RWPE2 (cell line): ENCODE results near the gene WDR77.
A peak's percentile ranks its signal among the peaks of the same experiment; 100 is the strongest.

Experiments
- ATAC-seq: fragments of 200-7000 bp; cut with Tn5 transposase; 3 replicates; pipeline ENCODE4 v1.9.1; 2021; ENCODE audit warnings: low read depth
- DNase-seq: peaks from one replicate; pipeline ENCODE4 v3.0.0-alpha.2; 2020; ENCODE audit warnings: low spot score
- H3K27ac ChIP-seq: fragments of 450-650 bp; 2 replicates; pipeline ENCODE4 v1.5.1; 2017; ENCODE audit warnings: mild to moderate bottlenecking; ENCODE audit not compliant: poor library complexity, severe bottlenecking
- H3K27me3 ChIP-seq: fragments of 250-450 bp; sonication (Bioruptor Pico); 2 replicates; pipeline ENCODE4 v1.5.1; 2021; ENCODE audit warnings: mild to moderate bottlenecking, moderate library complexity; ENCODE audit not compliant: insufficient read depth, poor library complexity, severe bottlenecking
- H3K36me3 ChIP-seq: fragments of 250-450 bp; sonication (Bioruptor Pico); 2 replicates; pipeline ENCODE4 v1.5.1; 2020; ENCODE audit warnings: low read depth, mild to moderate bottlenecking, moderate library complexity
- H3K4me1 ChIP-seq: fragments of 250-450 bp; sonication (Bioruptor Pico); 2 replicates; pipeline ENCODE4 v1.5.1; 2021; ENCODE audit warnings: mild to moderate bottlenecking, moderate library complexity; ENCODE audit not compliant: insufficient read depth, poor library complexity, severe bottlenecking
- H3K4me3 ChIP-seq: fragments of 250-450 bp; sonication (Bioruptor Pico); 2 replicates; pipeline ENCODE4 v1.5.1; 2021; ENCODE audit warnings: mild to moderate bottlenecking, moderate library complexity; ENCODE audit not compliant: severe bottlenecking
- H3K9me3 ChIP-seq: fragments of 250-450 bp; sonication (Bioruptor Pico); 2 replicates; pipeline ENCODE4 v1.5.1; 2021; ENCODE audit warnings: mild to moderate bottlenecking, moderate library complexity; ENCODE audit not compliant: severe bottlenecking
- TF ChIP-seq, protein P1 (sequence below): fragments of 450-650 bp; IDR thresholded peaks from one replicate; pipeline ENCODE4 v1.5.1; 2017; ENCODE audit warnings: mild to moderate bottlenecking, moderate library complexity; ENCODE audit not compliant: poor library complexity, severe bottlenecking

The WDR77 gene

DNA sequence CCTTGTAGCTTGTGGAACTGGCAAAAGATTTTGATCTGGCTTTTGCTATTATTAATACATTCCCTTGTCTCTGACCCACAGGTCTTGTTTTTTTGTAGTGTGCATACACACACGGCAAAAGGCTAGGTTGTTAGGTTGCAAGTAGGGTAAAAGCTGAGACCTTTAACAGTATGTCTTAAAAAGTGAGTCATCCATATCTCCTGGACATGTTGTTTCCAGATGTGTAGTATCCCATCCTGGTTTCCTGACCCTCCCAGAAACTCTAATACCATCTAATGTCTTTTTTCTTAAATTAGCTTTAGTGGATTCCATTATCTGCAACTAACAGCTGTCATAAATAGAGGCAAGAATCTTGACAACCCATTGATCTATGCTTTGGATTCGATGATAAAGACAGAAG is 36.2 kb downstream of the WDR77 start:
- no peak for ATAC-seq
- Histone ChIP-seq H3K36me3 (no peaks in the 10 kb centered on the region), H3K9me3 (no peaks in the 10 kb centered on the region), H3K27me3 (no peaks in the 10 kb centered on the region), H3K4me3 (no peak overlapping the region), H3K4me1 (no peaks in the 10 kb centered on the region), H3K27ac (no peak overlapping the region)
- TF ChIP-seq, protein P1, sequence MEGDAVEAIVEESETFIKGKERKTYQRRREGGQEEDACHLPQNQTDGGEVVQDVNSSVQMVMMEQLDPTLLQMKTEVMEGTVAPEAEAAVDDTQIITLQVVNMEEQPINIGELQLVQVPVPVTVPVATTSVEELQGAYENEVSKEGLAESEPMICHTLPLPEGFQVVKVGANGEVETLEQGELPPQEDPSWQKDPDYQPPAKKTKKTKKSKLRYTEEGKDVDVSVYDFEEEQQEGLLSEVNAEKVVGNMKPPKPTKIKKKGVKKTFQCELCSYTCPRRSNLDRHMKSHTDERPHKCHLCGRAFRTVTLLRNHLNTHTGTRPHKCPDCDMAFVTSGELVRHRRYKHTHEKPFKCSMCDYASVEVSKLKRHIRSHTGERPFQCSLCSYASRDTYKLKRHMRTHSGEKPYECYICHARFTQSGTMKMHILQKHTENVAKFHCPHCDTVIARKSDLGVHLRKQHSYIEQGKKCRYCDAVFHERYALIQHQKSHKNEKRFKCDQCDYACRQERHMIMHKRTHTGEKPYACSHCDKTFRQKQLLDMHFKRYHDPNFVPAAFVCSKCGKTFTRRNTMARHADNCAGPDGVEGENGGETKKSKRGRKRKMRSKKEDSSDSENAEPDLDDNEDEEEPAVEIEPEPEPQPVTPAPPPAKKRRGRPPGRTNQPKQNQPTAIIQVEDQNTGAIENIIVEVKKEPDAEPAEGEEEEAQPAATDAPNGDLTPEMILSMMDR: no peak
- DNase-seq: no peak

DNA sequence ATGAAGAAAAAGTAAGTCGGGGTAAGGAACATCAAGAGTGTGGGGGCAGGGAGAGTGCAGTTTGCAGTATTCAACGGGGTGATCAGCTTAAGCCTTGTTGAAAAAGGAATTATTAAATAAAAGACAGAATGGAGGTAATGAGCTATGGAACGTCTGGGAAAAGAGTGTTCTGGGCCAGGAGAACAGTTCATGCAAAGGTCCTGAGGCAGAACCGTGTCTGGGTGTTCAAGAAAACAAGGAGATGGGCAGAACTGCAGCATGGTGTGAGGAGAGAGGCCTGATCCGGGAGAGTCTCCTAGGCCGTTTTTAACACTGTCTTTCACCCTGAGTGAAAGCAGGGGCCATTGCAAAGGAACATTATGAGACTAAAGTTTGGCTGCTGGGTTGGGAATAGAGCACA is 41.8 kb downstream of the WDR77 start:
- Histone ChIP-seq H3K27me3 (no peaks in the 10 kb centered on the region), H3K9me3 (no peaks in the 10 kb centered on the region), H3K4me1 (no peaks in the 10 kb centered on the region), H3K4me3 (no peak overlapping the region), H3K36me3 (no peaks in the 10 kb centered on the region), H3K27ac (no peak overlapping the region)
- ATAC-seq (no peak), DNase-seq (no peak)
- TF ChIP-seq, protein P1: no peak

DNA sequence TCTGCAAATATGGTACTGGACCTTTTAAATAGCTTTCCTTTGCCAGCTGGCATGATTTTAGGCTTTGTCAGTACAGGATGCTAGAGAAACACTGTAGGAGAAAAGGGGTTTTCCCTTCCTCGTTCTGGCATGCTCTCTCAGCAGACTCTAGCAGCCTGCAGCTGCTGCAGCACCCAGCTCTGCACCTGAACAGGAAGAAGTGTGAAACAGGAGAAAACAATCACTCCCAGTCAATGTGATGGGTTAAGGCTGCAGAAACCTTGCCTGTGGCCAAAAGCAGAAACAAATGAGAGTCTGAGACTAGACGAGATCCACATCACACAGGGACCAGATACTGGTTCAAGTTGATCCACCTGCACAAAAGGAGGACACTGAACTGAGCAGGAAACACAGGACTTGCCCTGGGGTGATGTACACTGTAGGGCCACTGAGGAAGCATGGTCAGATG is 42.7 kb downstream of the WDR77 start:
- DNase-seq: no peak
- no peak overlapping the region for H3K4me3 ChIP-seq
- peak; percentile 66 for ATAC-seq
- H3K4me1 ChIP-seq: no peaks in the 10 kb centered on the region
- no peaks in the 10 kb centered on the region for H3K9me3 ChIP-seq
- no peaks in the 10 kb centered on the region for H3K27me3 ChIP-seq
- TF ChIP-seq, protein P1: no peak
- no peaks in the 10 kb centered on the region for H3K36me3 ChIP-seq
- no peak overlapping the region for H3K27ac ChIP-seq

DNA sequence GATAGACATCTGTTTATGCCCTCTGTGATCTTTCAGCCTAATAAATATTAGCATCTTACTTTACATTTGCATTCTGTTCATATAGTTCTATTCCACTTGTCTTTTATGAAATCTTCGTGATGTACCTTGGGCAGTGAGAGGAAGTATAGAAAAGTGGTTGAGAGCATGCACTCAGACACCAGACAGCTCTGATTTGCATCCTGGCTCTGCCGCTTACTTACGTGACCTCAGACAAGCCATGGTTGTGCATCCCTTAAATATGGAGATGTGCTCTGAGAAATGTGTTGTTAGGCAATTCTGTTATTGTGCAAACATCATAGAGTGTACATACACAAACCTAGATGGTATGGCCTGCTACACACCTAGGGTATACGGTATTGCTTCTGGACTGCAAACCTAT is 44.5 kb downstream of the WDR77 start:
- Histone ChIP-seq H3K27me3 (no peaks in the 10 kb centered on the region), H3K4me1 (no peaks in the 10 kb centered on the region), H3K27ac (no peak overlapping the region), H3K36me3 (no peaks in the 10 kb centered on the region), H3K4me3 (no peak overlapping the region), H3K9me3 (no peaks in the 10 kb centered on the region)
- TF ChIP-seq, protein P1: no peak
- no peak for ATAC-seq
- no peak for DNase-seq

DNA sequence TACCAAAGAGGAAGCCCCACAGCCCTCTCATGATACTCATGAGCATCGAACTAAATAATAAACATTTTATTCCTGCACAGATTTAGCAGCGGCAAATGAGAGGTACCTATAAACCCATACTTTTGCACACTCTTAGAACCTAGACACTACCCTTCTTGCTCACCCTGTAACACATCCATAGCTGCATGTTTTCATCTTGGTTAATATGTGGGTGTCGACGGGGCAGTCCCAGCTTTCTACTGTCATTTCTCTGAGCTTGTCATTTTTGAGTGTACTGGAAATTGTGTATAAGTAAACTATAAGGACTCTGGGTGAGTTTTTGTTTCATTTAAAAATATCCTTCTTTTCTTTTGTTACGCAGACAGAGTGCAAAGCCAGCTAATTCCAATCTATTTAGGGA is 47.0 kb downstream of the WDR77 start:
- H3K9me3 ChIP-seq: no peaks in the 10 kb centered on the region

More for the DNA sequence above, 47.0 kb downstream of the WDR77 start:
- no peak for ATAC-seq
- TF ChIP-seq, protein P1: no peak
- DNase-seq: no peak
- no peak overlapping the region for H3K4me3 ChIP-seq
- no peak overlapping the region for H3K27ac ChIP-seq
- no peaks in the 10 kb centered on the region for H3K36me3 ChIP-seq
- no peaks in the 10 kb centered on the region for H3K27me3 ChIP-seq
- no peaks in the 10 kb centered on the region for H3K4me1 ChIP-seq
